NCI-H524 treated with DMSO at 0.1 percent for 48 hours (cell line): Measurements from ENCODE around the gene TEX19.
"Not testable (repeated sequence)": the region's sequence is repeated elsewhere in the genome, so short reads cannot be mapped to it uniquely, and the experiment has no call there.

Source experiments
- DNase-seq: peaks from one replicate; lab custom pipeline; 2025; lab: John Stamatoyannopoulos, UW

The TEX19 gene

GRCh38 chr17:82411396-82412053 is 52.5 kb downstream of the TEX19 start:
- DNase-seq: no peak

GRCh38 chr17:82412081-82412480 is 53.0 kb downstream of the TEX19 start:
- DNase-seq: not testable (repeated sequence)

GRCh38 chr17:82412535-82413520 is 53.8 kb downstream of the TEX19 start:
- no peak for DNase-seq
